ENCODE results near the gene RASD1. TPM values are rescaled to one million over a fixed set of nuclear protein-coding genes. Genes with fewer than 3 reads are reported as not detected.

The RASD1 gene
- total and polyA plus RNA-seq, 3 experiments from 2014 or later = 1.0 to 1.1 (median 1.0) TPM

GRCh38 chr17:17539591-17539990, 43.4 kb upstream of the RASD1 start:
- Mint-ChIP-seq H3K27me3 (no peaks in the 10 kb centered on the region), H3K27ac (no peak overlapping the region), H3K36me3 (no peaks in the 10 kb centered on the region), H3K9me3 (no peaks in the 10 kb centered on the region), H3K4me1 (peaks cover 0 to 2% (median 0%) of the 10 kb centered on the region in 3 donors), H3K4me3 (no peak overlapping the region)
- Histone ChIP-seq H3K9me3 (ENCODE audit: low read length) (no peaks in the 10 kb centered on the region), H3K36me3 (ENCODE audit: insufficient read depth, low read length) (no peaks in the 10 kb centered on the region), H3K27me3 (ENCODE audit: insufficient read depth, low read length, poor library complexity, severe bottlenecking) (no peaks in the 10 kb centered on the region), H3K4me3 (ENCODE audit: low read length) (no peak overlapping the region), H3K27ac (ENCODE audit: low read depth, low read length) (no peak overlapping the region), H3K4me1 (ENCODE audit: insufficient read depth, low read length) (no peaks in the 10 kb centered on the region)
- ChIA-PET CTCF (no interaction called here), POLR2A (no interaction called here)
- DNase-seq = no peak

- ChIA-PET POLR2A (no interaction called here), CTCF (interaction anchor here (1.2 kb wide), 1 partner anchor 8 kb away, joined by 5 read pairs; no protein-coding TSS in a partner anchor)
- no peaks in the 10 kb centered on the region for H3K4me1 ChIP-seq (ENCODE audit: insufficient read depth, low read length)
- DNase-seq = no peak
- H3K4me1 Mint-ChIP-seq = peaks cover 0 to 2% (median 0%) of the 10 kb centered on the region in 3 donors
- no peaks in the 10 kb centered on the region for H3K9me3 ChIP-seq (ENCODE audit: low read length)
- H3K4me3 Mint-ChIP-seq = no peak overlapping the region
- no peaks in the 10 kb centered on the region for H3K36me3 ChIP-seq (ENCODE audit: insufficient read depth, low read length)
- H3K9me3 Mint-ChIP-seq = no peaks in the 10 kb centered on the region
- H3K27me3 ChIP-seq (ENCODE audit: insufficient read depth, low read length, poor library complexity, severe bottlenecking) = no peaks in the 10 kb centered on the region
- no peak overlapping the region for H3K27ac Mint-ChIP-seq
- no peaks in the 10 kb centered on the region for H3K27me3 Mint-ChIP-seq
- H3K27ac ChIP-seq (ENCODE audit: low read depth, low read length) = no peak overlapping the region
- no peak overlapping the region for H3K4me3 ChIP-seq (ENCODE audit: low read length)
- no peaks in the 10 kb centered on the region for H3K36me3 Mint-ChIP-seq
These were observed 42.5 kb upstream of the RASD1 start for GRCh38 chr17:17538417-17539391.

GRCh38 chr17:17537311-17538099, 41.3 kb upstream of the RASD1 start:
- Mint-ChIP-seq H3K36me3 (no peaks in the 10 kb centered on the region), H3K4me1 (peaks cover 0 to 2% (median 0%) of the 10 kb centered on the region in 3 donors), H3K27me3 (no peaks in the 10 kb centered on the region), H3K9me3 (no peaks in the 10 kb centered on the region), H3K4me3 (no peak overlapping the region), H3K27ac (no peak overlapping the region)
- H3K27ac ChIP-seq (ENCODE audit: low read depth, low read length) = no peak overlapping the region
- CTCF ChIA-PET = no interaction called here
- H3K4me1 ChIP-seq (ENCODE audit: insufficient read depth, low read length) = no peaks in the 10 kb centered on the region
- H3K27me3 ChIP-seq (ENCODE audit: insufficient read depth, low read length, poor library complexity, severe bottlenecking) = no peaks in the 10 kb centered on the region
- H3K9me3 ChIP-seq (ENCODE audit: low read length) = no peaks in the 10 kb centered on the region
- no peak for DNase-seq
- POLR2A ChIA-PET = no interaction called here
- no peaks in the 10 kb centered on the region for H3K36me3 ChIP-seq (ENCODE audit: insufficient read depth, low read length)
- H3K4me3 ChIP-seq (ENCODE audit: low read length) = no peak overlapping the region

GRCh38 chr17:17536702-17537101, 40.5 kb upstream of the RASD1 start:
- DNase-seq = no peak
- Histone ChIP-seq H3K27me3 (ENCODE audit: insufficient read depth, low read length, poor library complexity, severe bottlenecking) (no peaks in the 10 kb centered on the region), H3K27ac (ENCODE audit: low read depth, low read length) (no peak overlapping the region), H3K4me1 (ENCODE audit: insufficient read depth, low read length) (no peaks in the 10 kb centered on the region), H3K36me3 (ENCODE audit: insufficient read depth, low read length) (no peaks in the 10 kb centered on the region), H3K9me3 (ENCODE audit: low read length) (no peaks in the 10 kb centered on the region), H3K4me3 (ENCODE audit: low read length) (no peak overlapping the region)
- H3K27me3 Mint-ChIP-seq = no peaks in the 10 kb centered on the region
- H3K4me1 Mint-ChIP-seq = peaks cover 0 to 2% (median 0%) of the 10 kb centered on the region in 3 donors
- no peaks in the 10 kb centered on the region for H3K9me3 Mint-ChIP-seq
- H3K36me3 Mint-ChIP-seq = no peaks in the 10 kb centered on the region
- ChIA-PET POLR2A (no interaction called here), CTCF (no interaction called here)
- no peak overlapping the region for H3K4me3 Mint-ChIP-seq
- no peak overlapping the region for H3K27ac Mint-ChIP-seq

GRCh38 chr17:17535957-17536356, 39.8 kb upstream of the RASD1 start:
- peaks cover 0 to 1% (median 0%) of the 10 kb centered on the region in 3 donors for H3K4me1 Mint-ChIP-seq
- H3K9me3 Mint-ChIP-seq = no peaks in the 10 kb centered on the region
- no peak overlapping the region for H3K4me3 Mint-ChIP-seq
- no peaks in the 10 kb centered on the region for H3K36me3 Mint-ChIP-seq
- H3K9me3 ChIP-seq (ENCODE audit: low read length) = no peaks in the 10 kb centered on the region
- no peak for DNase-seq
- no peaks in the 10 kb centered on the region for H3K27me3 Mint-ChIP-seq
- H3K4me1 ChIP-seq (ENCODE audit: insufficient read depth, low read length) = no peaks in the 10 kb centered on the region
- CTCF ChIA-PET = no interaction called here
- H3K27ac Mint-ChIP-seq = no peak overlapping the region
- H3K36me3 ChIP-seq (ENCODE audit: insufficient read depth, low read length) = no peaks in the 10 kb centered on the region
- no peak overlapping the region for H3K27ac ChIP-seq (ENCODE audit: low read depth, low read length)
- no peaks in the 10 kb centered on the region for H3K27me3 ChIP-seq (ENCODE audit: insufficient read depth, low read length, poor library complexity, severe bottlenecking)
- H3K4me3 ChIP-seq (ENCODE audit: low read length) = no peak overlapping the region
- POLR2A ChIA-PET = no interaction called here

GRCh38 chr17:17533901-17534441, 37.8 kb upstream of the RASD1 start:
- no peaks in the 10 kb centered on the region for H3K9me3 ChIP-seq (ENCODE audit: low read length)
- no peak overlapping the region for H3K4me3 ChIP-seq (ENCODE audit: low read length)
- H3K36me3 ChIP-seq (ENCODE audit: insufficient read depth, low read length) = no peaks in the 10 kb centered on the region
- POLR2A ChIA-PET = no interaction called here
- Mint-ChIP-seq H3K4me3 (no peak overlapping the region), H3K27ac (peak overlapping the region in 2 of 8 donors; percentile 11 to 12), H3K4me1 (no peaks in the 10 kb centered on the region), H3K27me3 (no peaks in the 10 kb centered on the region), H3K36me3 (no peaks in the 10 kb centered on the region), H3K9me3 (no peaks in the 10 kb centered on the region)
- CTCF ChIA-PET = no interaction called here
- no peak overlapping the region for H3K27ac ChIP-seq (ENCODE audit: low read depth, low read length)
- H3K4me1 ChIP-seq (ENCODE audit: insufficient read depth, low read length) = no peaks in the 10 kb centered on the region
- DNase-seq = no peak
- no peaks in the 10 kb centered on the region for H3K27me3 ChIP-seq (ENCODE audit: insufficient read depth, low read length, poor library complexity, severe bottlenecking)

- Mint-ChIP-seq H3K27me3 (no peaks in the 10 kb centered on the region), H3K4me1 (no peaks in the 10 kb centered on the region), H3K9me3 (no peaks in the 10 kb centered on the region), H3K4me3 (no peak overlapping the region), H3K36me3 (no peaks in the 10 kb centered on the region), H3K27ac (no peak overlapping the region)
- Histone ChIP-seq H3K27me3 (ENCODE audit: insufficient read depth, low read length, poor library complexity, severe bottlenecking) (no peaks in the 10 kb centered on the region), H3K4me1 (ENCODE audit: insufficient read depth, low read length) (no peaks in the 10 kb centered on the region), H3K36me3 (ENCODE audit: insufficient read depth, low read length) (no peaks in the 10 kb centered on the region), H3K9me3 (ENCODE audit: low read length) (no peaks in the 10 kb centered on the region), H3K27ac (ENCODE audit: low read depth, low read length) (no peak overlapping the region), H3K4me3 (ENCODE audit: low read length) (no peak overlapping the region)
- ChIA-PET CTCF (no interaction called here), POLR2A (no interaction called here)
- no peak for DNase-seq
These were observed 36.8 kb upstream of the RASD1 start for GRCh38 chr17:17532991-17533390.

- POLR2A ChIA-PET = no interaction called here
- no peak overlapping the region for H3K4me3 ChIP-seq (ENCODE audit: low read length)
- Mint-ChIP-seq H3K4me1 (no peaks in the 10 kb centered on the region), H3K9me3 (no peaks in the 10 kb centered on the region), H3K27ac (no peak overlapping the region), H3K36me3 (no peaks in the 10 kb centered on the region), H3K27me3 (no peaks in the 10 kb centered on the region), H3K4me3 (no peak overlapping the region)
- H3K36me3 ChIP-seq (ENCODE audit: insufficient read depth, low read length) = no peaks in the 10 kb centered on the region
- no peaks in the 10 kb centered on the region for H3K9me3 ChIP-seq (ENCODE audit: low read length)
- DNase-seq = no peak
- H3K27ac ChIP-seq (ENCODE audit: low read depth, low read length) = no peak overlapping the region
- CTCF ChIA-PET = no interaction called here
- H3K4me1 ChIP-seq (ENCODE audit: insufficient read depth, low read length) = no peaks in the 10 kb centered on the region
- H3K27me3 ChIP-seq (ENCODE audit: insufficient read depth, low read length, poor library complexity, severe bottlenecking) = no peaks in the 10 kb centered on the region
These were observed 35.0 kb upstream of the RASD1 start for GRCh38 chr17:17531156-17531555.

Data from CD8-positive, alpha-beta memory T cell (primary cell).